Endothelial cell of hepatic sinusoid (primary cell): Measurements from ENCODE around the gene KYAT1.
"Not testable (repeated sequence)": the region's sequence is repeated elsewhere in the genome, so short reads cannot be mapped to it uniquely, and the experiment has no call there.

Source experiments
- in situ Hi-C: cut with HindIII; loops from 2 replicates; pipeline ENCODE4 v1.10.0; 2017; ENCODE audit warnings: low sequenced_read_pairs

KYAT1 gene

GRCh38 chr9:128886211-128886891 is 4.6 kb upstream of the KYAT1 start:
- in situ Hi-C loops = no loop called here

- in situ Hi-C loops = no loop called here
These were observed 4.0 kb upstream of the KYAT1 start for GRCh38 chr9:128885798-128886197.

- in situ Hi-C loops = no loop called here
These were observed 3.6 kb upstream of the KYAT1 start for GRCh38 chr9:128885376-128885775.

GRCh38 chr9:128884164-128884563 is 2.4 kb upstream of the KYAT1 start:
- in situ Hi-C loops = no loop called here

- in situ Hi-C loops = no loop called here
These were observed 1.2 kb upstream of the KYAT1 start for GRCh38 chr9:128882677-128883603.

GRCh38 chr9:128877852-128878251 is 3.9 kb downstream of the KYAT1 start:
- in situ Hi-C loops = no loop called here

GRCh38 chr9:128870941-128871265 is 10.8 kb downstream of the KYAT1 start:
- in situ Hi-C loops = not testable (repeated sequence)

- in situ Hi-C loops = no loop called here
These were observed 11.4 kb downstream of the KYAT1 start for GRCh38 chr9:128870128-128870940.

- in situ Hi-C loops = loop anchor here (10.0 kb wide), 1 partner anchor 181 kb away; no protein-coding TSS in a partner anchor
These were observed 18.1 kb downstream of the KYAT1 start for GRCh38 chr9:128863647-128864046.

- in situ Hi-C loops = loop anchor here (10.0 kb wide), 1 partner anchor 182 kb away; no protein-coding TSS in a partner anchor
These were observed 19.3 kb downstream of the KYAT1 start for GRCh38 chr9:128862401-128862851.

GRCh38 chr9:128861501-128861900 is 20.2 kb downstream of the KYAT1 start:
- in situ Hi-C loops = loop anchor here (10.0 kb wide), 1 partner anchor 183 kb away; no protein-coding TSS in a partner anchor

GRCh38 chr9:128860937-128861336 is 20.8 kb downstream of the KYAT1 start:
- in situ Hi-C loops = loop anchor here (10.0 kb wide), 1 partner anchor 184 kb away; no protein-coding TSS in a partner anchor

GRCh38 chr9:128858476-128858875 is 23.3 kb downstream of the KYAT1 start:
- in situ Hi-C loops = not testable (repeated sequence)

GRCh38 chr9:128854454-128854853 is 27.3 kb downstream of the KYAT1 start:
- in situ Hi-C loops = not testable (repeated sequence)

GRCh38 chr9:128852646-128853045 is 29.1 kb downstream of the KYAT1 start:
- in situ Hi-C loops = not testable (repeated sequence)

- in situ Hi-C loops = not testable (repeated sequence)
These were observed 29.8 kb downstream of the KYAT1 start for GRCh38 chr9:128851779-128852600.

GRCh38 chr9:128851024-128851423 is 30.7 kb downstream of the KYAT1 start:
- in situ Hi-C loops = not testable (repeated sequence)

GRCh38 chr9:128847803-128848202 is 33.9 kb downstream of the KYAT1 start:
- in situ Hi-C loops = no loop called here

- in situ Hi-C loops = no loop called here
These were observed 35.1 kb downstream of the KYAT1 start for GRCh38 chr9:128846680-128847030.
